Heart left ventricle (tissue), 16 donors: Measurements from ENCODE around the gene ZNF138. TPM values are rescaled to one million over a fixed set of nuclear protein-coding genes. Genes with fewer than 3 reads are reported as not detected.

ENCODE experiments used
- ATAC-seq, 4 donors: fragments of 200-7000 bp; cut with Tn5 transposase; one replicate each; pipeline ENCODE4 v1.9.1; 2020 to 2022; ENCODE audit warnings: moderate library complexity in 4 of 4, mild to moderate bottlenecking in 3 of 4, moderate number of reproducible peaks in 1 of 4
- DNase-seq, 5 donors: peaks; one replicate each; pipeline ENCODE4 v3.0.0-alpha.2; 2020
- H3K27ac ChIP-seq, 12 donors: fragments of 200-600 bp; sonication (generic) in 4 of 12; one replicate each; pipeline versions ENCODE4 v1.5.0 to v1.8.0; 2016 to 2022; ENCODE audit warnings: mild to moderate bottlenecking in 2 of 12
- H3K27me3 ChIP-seq, 9 donors: fragments of 200-600 bp; sonication (generic) in 2 of 9; one replicate each; pipeline versions ENCODE4 v1.5.1 to v1.8.0; 2016 to 2022; ENCODE audit warnings: mild to moderate bottlenecking in 3 of 9
- H3K36me3 ChIP-seq, 9 donors: fragments of 200-600 bp; sonication (generic) in 2 of 9; one replicate each; pipeline versions ENCODE4 v1.5.0 to v1.8.0; 2018 to 2022; ENCODE audit warnings: mild to moderate bottlenecking in 2 of 9
- H3K4me1 ChIP-seq, 12 donors: fragments of 200-600 bp; sonication (generic) in 4 of 12; one replicate each; pipeline versions ENCODE4 v1.5.0 to v1.8.0; 2016 to 2022; ENCODE audit warnings: mild to moderate bottlenecking in 3 of 12
- H3K4me3 ChIP-seq, 12 donors: fragments of 200-600 bp; sonication (generic) in 4 of 12; one replicate each; pipeline versions ENCODE4 v1.5.0 to v1.8.0; 2017 to 2022; ENCODE audit warnings: mild to moderate bottlenecking in 9 of 12, moderate library complexity in 4 of 12
- H3K9me3 ChIP-seq, 12 donors: fragments of 200-600 bp; sonication (generic) in 4 of 12; one replicate each; pipeline versions ENCODE4 v1.5.0 to v1.8.0; 2016 to 2022; ENCODE audit warnings: mild to moderate bottlenecking in 1 of 12
- POLR2A ChIP-seq, 2 donors: fragments of 450-650 bp; IDR thresholded peaks; one replicate each; pipeline ENCODE4 v1.6.1; 2017; ENCODE audit warnings: antibody characterized with exemption in 2 of 2, mild to moderate bottlenecking in 2 of 2, moderate library complexity in 2 of 2
- WGBS, 4 donors: extraction: QIAGEN DNeasy Blood & Tissue Kit in 2 of 4; methylation state at CpG; one replicate each; pipeline versions ENCODE4 v1.1.5 to v1.1.7; 2013 to 2018; 5-methylcytosine and 5-hydroxymethylcytosine counted together
- intact Hi-C, 10 donors: fragments of 100-400 bp; cut with DNase I; formaldehyde crosslinking; loops; one replicate each; pipeline versions ENCODE4 v1.11.1 to v1.14.2; 2022
- polyA plus RNA-seq, 2 donors: library from polyadenylated mRNA; stranded (reverse); fragments of 200-250 nt; gene quantifications; one replicate each; pipeline ENCODE4 v1.2.3, GENCODE V29; 2013
- total RNA-seq, 9 donors: library from RNA; depleted of rRNA in 2 of 9; stranded (reverse); fragments of >200 nt in 2 of 9; fragmentation: NEBNext Ultra II Directional in 3 of 9; extraction: Animal tissue kit (Norgen Biotek cat#: 25700) in 3 of 9; gene quantifications; one replicate each; pipeline versions ENCODE4 v1.1.0 to v1.2.4, GENCODE V29; 2016 to 2023
- TF ChIP-seq, protein P1 (sequence below), 12 donors: fragments of 200-600 bp; sonication (generic) in 4 of 12; IDR thresholded peaks; one replicate each; pipeline versions ENCODE4 v1.5.0 to v1.8.0; 2018 to 2022; ENCODE audit warnings: antibody characterized with exemption in 12 of 12, mild to moderate bottlenecking in 5 of 12
- donor health status: ischemic (EF 13 %, LVEDD 7.1; RV severe dilation, severe dysfunction).
- donor health status: healthy with polysubstance abuse.
- donor health status: DM: no; HTN: yes; CAD: no.
- donor health status: DM: no; HTN: no; CAD: no.
- donor health status: ischemic (EF 25% LVEDD 6.9; RV normal size, moderate dysfunction).
- donor health status: ischemic (EF 25% LVEDD 5.7; RV mildly dilated, moderate dysfunction).
- donor health status: healthy.
- donor health status: DM: yes; HTN: yes; CAD: no.
- donor health status: ischemic (EF 35%, LVEDD 5.7; RV mildly dilated, moderate dysfunction).
- donor health status: nonischemic (EF 11% LVEDD 7.7; RV severe dilation, severe dysfunction).
- donor health status: DM: yes; HTN: yes; CAD: no.
- donor health status: PGD.
- donor health status: ischemic (EF 29% LVEDD 5.4; RV normal size, mild dysfunction).
- donor health status: nonischemic (EF 23%, LVEDD 6.1; RV moderate dilation, normal function).

ZNF138 gene
- total and polyA plus RNA-seq, 11 donors = 3.1 to 8.1 (median 4.2) TPM

DNA sequence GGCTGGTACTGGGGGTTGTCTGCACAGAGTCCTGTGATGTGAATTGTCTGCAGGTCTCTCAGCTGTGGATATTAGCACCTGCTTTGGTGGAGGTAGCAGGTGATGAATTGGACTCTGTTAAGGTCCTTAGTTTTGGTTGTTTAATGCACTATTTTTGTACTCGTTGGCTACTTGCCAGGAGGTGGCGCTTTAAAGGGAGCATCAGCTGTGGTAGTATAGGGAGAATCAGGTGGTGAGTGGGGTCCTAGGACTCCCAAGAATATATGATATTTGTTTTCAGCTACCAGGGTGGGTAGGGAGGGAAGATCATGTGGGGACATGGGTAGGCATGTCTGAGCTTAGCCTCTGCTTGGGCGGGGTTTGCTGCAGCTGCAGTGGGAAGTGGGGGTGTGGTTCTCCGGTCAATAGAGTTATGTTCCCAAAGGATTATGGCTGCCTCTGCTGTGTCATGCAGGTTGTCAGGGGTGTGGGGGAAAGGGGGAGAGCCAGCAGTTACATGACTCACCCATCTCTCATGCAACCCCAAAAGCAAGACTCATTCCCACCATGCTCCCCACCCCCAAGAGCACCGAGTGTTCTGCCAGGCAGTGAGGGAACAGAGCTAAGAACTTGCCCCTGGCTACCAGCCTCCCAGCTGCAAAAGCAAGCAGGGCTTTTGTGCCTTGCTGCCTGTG lies 55.2 kb downstream of the ZNF138 start:
- 50 to 58% (median 50%) methylated on average over 5 of the region's 5 CpGs for WGBS, 4 donors
- DNase-seq = peak in 1 of 5 donors; percentile 37
- Histone ChIP-seq H3K4me1 (peaks cover 0 to 9% (median 0%) of the 10 kb centered on the region in 12 donors), H3K36me3 (no peaks in the 10 kb centered on the region), H3K4me3 (no peak overlapping the region), H3K9me3 (no peaks in the 10 kb centered on the region), H3K27ac (no peak overlapping the region), H3K27me3 (no peaks in the 10 kb centered on the region)
- ATAC-seq = peak; percentile 20 to 67 (median 40)
- TF ChIP-seq POLR2A (IDR thresholded peaks at IDR 0.05) = no peak
- TF ChIP-seq, protein P1, sequence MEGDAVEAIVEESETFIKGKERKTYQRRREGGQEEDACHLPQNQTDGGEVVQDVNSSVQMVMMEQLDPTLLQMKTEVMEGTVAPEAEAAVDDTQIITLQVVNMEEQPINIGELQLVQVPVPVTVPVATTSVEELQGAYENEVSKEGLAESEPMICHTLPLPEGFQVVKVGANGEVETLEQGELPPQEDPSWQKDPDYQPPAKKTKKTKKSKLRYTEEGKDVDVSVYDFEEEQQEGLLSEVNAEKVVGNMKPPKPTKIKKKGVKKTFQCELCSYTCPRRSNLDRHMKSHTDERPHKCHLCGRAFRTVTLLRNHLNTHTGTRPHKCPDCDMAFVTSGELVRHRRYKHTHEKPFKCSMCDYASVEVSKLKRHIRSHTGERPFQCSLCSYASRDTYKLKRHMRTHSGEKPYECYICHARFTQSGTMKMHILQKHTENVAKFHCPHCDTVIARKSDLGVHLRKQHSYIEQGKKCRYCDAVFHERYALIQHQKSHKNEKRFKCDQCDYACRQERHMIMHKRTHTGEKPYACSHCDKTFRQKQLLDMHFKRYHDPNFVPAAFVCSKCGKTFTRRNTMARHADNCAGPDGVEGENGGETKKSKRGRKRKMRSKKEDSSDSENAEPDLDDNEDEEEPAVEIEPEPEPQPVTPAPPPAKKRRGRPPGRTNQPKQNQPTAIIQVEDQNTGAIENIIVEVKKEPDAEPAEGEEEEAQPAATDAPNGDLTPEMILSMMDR (IDR thresholded peaks at IDR 0.05) = no peak
- intact Hi-C loops = no loop called here

DNA sequence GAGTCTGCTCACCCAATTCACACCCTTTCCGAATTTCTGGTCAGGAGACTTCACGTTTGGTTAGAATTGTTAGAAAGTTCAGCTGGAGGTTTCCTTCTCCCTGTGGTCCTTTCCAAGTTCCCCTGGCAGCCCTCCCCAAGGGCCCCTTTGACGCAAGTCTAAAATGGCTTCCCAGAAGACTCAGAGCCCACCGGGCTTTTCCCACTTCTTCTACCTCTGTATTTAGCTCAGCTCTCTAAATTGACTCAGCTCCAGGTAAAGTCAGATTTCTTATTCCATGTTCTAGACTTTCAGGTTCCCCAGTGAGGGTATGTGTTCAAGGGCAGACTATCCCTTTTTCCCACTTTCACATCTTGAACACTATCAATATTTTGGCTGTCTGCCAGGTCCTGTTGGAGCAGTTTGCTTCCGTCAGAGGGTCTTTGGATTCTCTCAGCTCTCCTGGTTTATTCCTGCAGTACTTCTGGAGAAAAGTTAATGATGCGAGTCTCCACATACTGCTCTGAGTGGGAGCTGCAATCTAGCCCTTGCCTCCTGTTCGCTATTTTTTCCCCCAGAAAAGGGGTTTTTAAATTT lies 55.8 kb downstream of the ZNF138 start:
- H3K4me3 ChIP-seq = no peak overlapping the region

DNA sequence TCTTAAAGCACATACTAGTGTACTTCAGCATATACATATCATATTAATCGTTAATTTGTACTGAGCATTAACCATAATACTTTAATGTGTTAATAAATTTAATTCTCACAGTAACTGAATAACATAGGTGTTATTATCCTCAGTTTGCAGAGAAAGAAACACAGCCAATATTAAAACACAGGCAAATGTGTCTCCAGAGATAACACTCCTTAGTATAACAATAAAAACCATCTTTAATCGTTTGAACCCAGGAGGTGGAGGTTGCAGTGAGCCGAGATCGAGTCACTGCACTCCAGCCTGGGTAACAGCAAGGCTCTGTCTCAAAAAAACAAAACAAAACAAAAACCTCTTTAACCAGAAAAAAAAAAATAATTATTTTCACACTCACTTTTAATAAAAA lies 59.5 kb downstream of the ZNF138 start:
- no peak for TF ChIP-seq POLR2A (IDR thresholded peaks at IDR 0.05)
- TF ChIP-seq, protein P1 (IDR thresholded peaks at IDR 0.05) = no peak
- Histone ChIP-seq H3K27me3 (no peaks in the 10 kb centered on the region), H3K9me3 (no peaks in the 10 kb centered on the region), H3K36me3 (no peaks in the 10 kb centered on the region), H3K27ac (no peak overlapping the region), H3K4me1 (peaks cover 0 to 9% (median 0%) of the 10 kb centered on the region in 12 donors), H3K4me3 (no peak overlapping the region)
- DNase-seq (no peak), ATAC-seq (no peak)
- intact Hi-C loops = no loop called here
- 69 to 94% (median 87%) methylated on average over 4 of the region's 4 CpGs for WGBS, 4 donors

More for the DNA sequence above, 55.8 kb downstream of the ZNF138 start:
- DNase-seq (no peak), ATAC-seq (no peak)
- no peak overlapping the region for H3K27ac ChIP-seq
- WGBS, 4 donors = 77 to 86% (median 78%) methylated on average over 7 of the region's 7 CpGs
- intact Hi-C loops = no loop called here
- peaks cover 0 to 9% (median 0%) of the 10 kb centered on the region in 12 donors for H3K4me1 ChIP-seq
- no peaks in the 10 kb centered on the region for H3K27me3 ChIP-seq
- TF ChIP-seq, protein P1 (IDR thresholded peaks at IDR 0.05) = no peak
- no peaks in the 10 kb centered on the region for H3K9me3 ChIP-seq
- H3K36me3 ChIP-seq = no peaks in the 10 kb centered on the region

DNA sequence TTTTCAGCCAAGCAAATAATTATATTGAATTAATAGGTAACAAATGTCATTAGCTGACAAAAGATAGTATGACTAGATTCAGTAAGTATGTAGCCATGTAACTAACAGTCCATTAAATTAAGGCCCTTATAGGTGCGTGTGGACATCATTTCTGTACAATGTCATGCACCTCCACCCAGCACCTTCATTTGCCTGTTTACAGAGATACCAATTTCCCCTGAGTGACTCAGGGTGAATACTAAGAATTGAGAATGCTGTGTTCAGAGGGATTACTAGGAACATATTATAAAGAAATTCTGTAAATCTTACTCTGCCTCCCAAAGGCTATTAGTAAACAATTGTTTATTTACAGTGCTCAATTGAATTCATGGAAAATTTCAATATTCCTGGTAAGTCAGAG lies 60.7 kb downstream of the ZNF138 start:
- H3K4me3 ChIP-seq = no peak overlapping the region
- DNase-seq (no peak), ATAC-seq (no peak)
- H3K36me3 ChIP-seq = no peaks in the 10 kb centered on the region
- intact Hi-C loops = no loop called here
- WGBS, 4 donors = 80 to 95% (median 88%) methylated on average over 1 of the region's 1 CpG
- H3K27me3 ChIP-seq = no peaks in the 10 kb centered on the region
- H3K4me1 ChIP-seq = no peaks in the 10 kb centered on the region
- TF ChIP-seq, protein P1 (IDR thresholded peaks at IDR 0.05) = no peak
- no peak for TF ChIP-seq POLR2A (IDR thresholded peaks at IDR 0.05)
- no peak overlapping the region for H3K27ac ChIP-seq
- H3K9me3 ChIP-seq = no peaks in the 10 kb centered on the region
